Smooth muscle cell (in vitro differentiated cells): ENCODE data around the gene TNNI3. TPM values are rescaled to one million over a fixed set of nuclear protein-coding genes. Genes with fewer than 3 reads are reported as not detected.

ENCODE experiments used
- DNase-seq: peaks from one replicate; lab custom pipeline; 2025; ENCODE audit not compliant: unreplicated experiment; lab: John Stamatoyannopoulos, UW
- H2AFZ ChIP-seq: fragments of 200-600 bp; sonication (generic); 2 replicates; pipeline ENCODE4 v1.6.0; 2016; ENCODE audit warnings: antibody characterized with exemption, low read depth, mild to moderate bottlenecking
- H3F3A ChIP-seq: fragments of 200-600 bp; sonication (generic); 2 replicates; pipeline ENCODE4 v1.6.0; 2017; ENCODE audit warnings: antibody characterized with exemption, low read depth
- H3K27ac ChIP-seq: fragments of 200-600 bp; sonication (generic); 2 replicates; pipeline ENCODE4 v1.5.1; 2016; ENCODE audit warnings: low read depth, mild to moderate bottlenecking
- H3K27me3 ChIP-seq: fragments of 200-600 bp; sonication (generic); 2 replicates; pipeline ENCODE4 v1.6.1; 2016; ENCODE audit warnings: low read depth, mild to moderate bottlenecking
- H3K36me3 ChIP-seq: fragments of 200-600 bp; sonication (generic); 2 replicates; pipeline ENCODE4 v1.5.1; 2016; ENCODE audit warnings: low read depth
- H3K4me1 ChIP-seq: fragments of 200-600 bp; sonication (generic); 2 replicates; pipeline ENCODE4 v1.5.1; 2016; ENCODE audit warnings: low read depth
- H3K4me2 ChIP-seq: fragments of 200-600 bp; sonication (generic); 2 replicates; pipeline ENCODE4 v1.6.0; 2016; ENCODE audit warnings: mild to moderate bottlenecking
- H3K4me3 ChIP-seq: fragments of 200-600 bp; sonication (generic); 2 replicates; pipeline ENCODE4 v1.5.1; 2016; ENCODE audit warnings: mild to moderate bottlenecking
- H3K79me2 ChIP-seq: fragments of 200-600 bp; sonication (generic); 2 replicates; pipeline ENCODE4 v1.6.0; 2016; ENCODE audit warnings: low read depth, mild to moderate bottlenecking
- H3K9ac ChIP-seq: fragments of 200-600 bp; sonication (generic); 2 replicates; pipeline ENCODE4 v1.6.0; 2016; ENCODE audit warnings: low read depth
- H3K9me3 ChIP-seq: fragments of 200-600 bp; sonication (generic); replicated peaks from 2 replicates; pipeline ENCODE4 v1.5.1; 2016; ENCODE audit warnings: low read depth
- H4K20me1 ChIP-seq: fragments of 200-600 bp; sonication (generic); 2 replicates; pipeline ENCODE4 v1.6.0; 2016; ENCODE audit warnings: low read depth
- CTCF ChIP-seq: fragments of 200-600 bp; sonication (generic); IDR thresholded peaks from 2 replicates; pipeline ENCODE4 v1.5.1; 2017; ENCODE audit warnings: borderline replicate concordance, mild to moderate bottlenecking, antibody characterized with exemption; ENCODE audit not compliant: insufficient read depth, poor library complexity, severe bottlenecking
- WGBS: methylation state at CpG from one replicate; pipeline ENCODE4 v1.1.7; 2016; ENCODE audit warnings: low lambda C conversion rate; 5-methylcytosine and 5-hydroxymethylcytosine counted together
- microRNA-seq: library from miRNA; unstranded; fragments of <30 nt; microRNA quantifications from one replicate; pipeline ENCODE4, GENCODE V29; 2016; ENCODE audit warnings: borderline number of aligned reads
- polyA plus RNA-seq: library from polyadenylated mRNA; unstranded; fragments of >200 nt; fragmentation: Nextera tagmentation; extraction: Ambion mirVana; gene quantifications from 2 replicates; pipeline ENCODE4 v1.2.1, GENCODE V29; 2016
- small RNA-seq: library from RNA; depleted of rRNA; stranded (forward); fragments of <200 nt; gene quantifications from one replicate; pipeline ENCODE3, GENCODE V24; 2014
- total RNA-seq: library from RNA; depleted of rRNA; stranded (reverse); fragments of >200 nt; gene quantifications from 2 replicates; pipeline ENCODE4 v1.2.3, GENCODE V29; 2014

The TNNI3 gene
- total and polyA plus RNA-seq, 2 experiments from 2014 or later, result 3.0 TPM; not detected in 1

DNA sequence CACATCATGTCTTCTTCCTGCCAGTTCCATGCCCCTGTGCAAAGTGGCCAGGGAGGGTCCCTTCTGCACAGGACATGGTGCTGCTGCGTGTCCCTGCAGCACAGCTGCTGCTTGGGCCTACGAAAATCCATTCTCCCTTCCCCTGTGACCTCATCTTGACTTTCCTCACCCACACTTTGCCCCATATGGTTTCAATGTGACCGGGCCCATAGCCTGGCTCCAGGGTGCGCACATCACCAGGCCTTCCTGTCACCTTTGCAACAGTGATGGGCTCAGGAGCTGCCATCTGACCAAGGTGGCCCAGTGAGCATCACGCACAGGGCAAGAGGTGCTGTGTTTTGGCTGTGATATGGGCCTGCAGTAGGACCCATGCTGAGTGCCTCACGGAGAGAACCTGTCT lies 50.9 kb downstream of the TNNI3 start:
- DNase-seq, result no peak
- TF ChIP-seq CTCF, result no peak
- no peak overlapping the region for H3K27ac ChIP-seq
- no peak overlapping the region for H3K9ac ChIP-seq
- H3K79me2 ChIP-seq, result peaks cover 8% of the 10 kb centered on the region
- peaks cover 61% of the 10 kb centered on the region for H4K20me1 ChIP-seq
- no peak overlapping the region for H3K4me2 ChIP-seq
- H3K4me3 ChIP-seq, result no peak overlapping the region
- H3K36me3 ChIP-seq, result peaks cover 10% of the 10 kb centered on the region
- WGBS, result 100% methylated on average over 6 of the region's 6 CpGs
- H3K4me1 ChIP-seq, result no peaks in the 10 kb centered on the region
- H2AFZ ChIP-seq, result no peak overlapping the region
- H3K9me3 ChIP-seq, result no peaks in the 10 kb centered on the region
- H3K27me3 ChIP-seq, result no peaks in the 10 kb centered on the region
- H3F3A ChIP-seq, result no peaks in the 10 kb centered on the region

DNA sequence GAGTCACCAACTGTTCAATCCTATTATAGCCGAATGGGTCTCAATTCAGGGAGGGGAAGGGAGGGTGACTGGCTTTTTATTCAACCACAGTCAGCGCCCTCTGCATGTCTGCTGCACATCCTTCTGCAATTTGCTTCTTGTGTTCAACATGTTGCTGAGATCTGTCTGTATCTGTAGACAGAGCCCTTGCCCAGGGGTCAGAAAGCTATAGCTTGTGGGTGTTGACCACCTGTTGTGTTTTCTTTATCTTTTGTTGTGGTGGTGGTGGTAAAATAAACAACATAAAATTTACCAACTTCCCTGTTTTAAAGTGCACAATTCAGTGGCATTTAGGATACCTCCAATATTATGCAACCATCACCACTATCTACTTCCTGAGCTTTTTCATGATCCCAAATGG lies 52.3 kb downstream of the TNNI3 start:
- Histone ChIP-seq H3K4me1 (no peaks in the 10 kb centered on the region), H3K9me3 (no peaks in the 10 kb centered on the region), H3K4me2 (no peak overlapping the region), H2AFZ (no peak overlapping the region), H3F3A (no peaks in the 10 kb centered on the region), H4K20me1 (peaks cover 55% of the 10 kb centered on the region), H3K36me3 (peaks cover 10% of the 10 kb centered on the region), H3K27me3 (no peaks in the 10 kb centered on the region), H3K9ac (no peak overlapping the region), H3K4me3 (no peak overlapping the region), H3K79me2 (peaks cover 8% of the 10 kb centered on the region), H3K27ac (no peak overlapping the region)
- TF ChIP-seq CTCF, result no peak
- no peak for DNase-seq
- WGBS, result 96% methylated on average over 2 of the region's 2 CpGs

DNA sequence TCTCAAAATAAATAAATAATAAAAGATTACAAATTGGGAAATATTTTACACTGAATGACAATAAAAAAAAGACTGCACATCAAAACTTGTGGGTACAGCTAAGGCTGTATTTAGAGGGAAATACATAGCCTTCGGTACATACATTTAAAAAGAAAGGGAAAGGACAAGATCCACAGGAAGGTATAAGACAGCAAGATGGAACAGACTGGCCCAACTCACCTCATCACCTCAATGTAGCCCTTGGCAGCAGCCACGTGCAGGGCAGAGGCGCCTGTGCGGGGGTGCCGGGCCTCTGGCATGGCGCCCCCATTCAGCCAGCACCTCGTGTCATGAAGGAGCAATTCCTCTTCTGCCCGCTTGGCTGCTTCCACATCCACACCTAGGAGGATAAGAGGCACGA lies 54.3 kb downstream of the TNNI3 start:
- Histone ChIP-seq H3K9ac (no peak overlapping the region), H3K4me1 (no peaks in the 10 kb centered on the region), H3K9me3 (no peaks in the 10 kb centered on the region), H2AFZ (no peak overlapping the region), H3F3A (no peaks in the 10 kb centered on the region), H3K27ac (no peak overlapping the region), H3K27me3 (no peaks in the 10 kb centered on the region), H3K36me3 (peaks cover 10% of the 10 kb centered on the region), H3K79me2 (peaks cover 5% of the 10 kb centered on the region), H4K20me1 (peaks cover 53% of the 10 kb centered on the region), H3K4me3 (no peak overlapping the region), H3K4me2 (no peak overlapping the region)
- 97% methylated on average over 9 of the region's 9 CpGs for WGBS
- no peak for DNase-seq
- no peak for TF ChIP-seq CTCF

Small RNAs within 50 kb of the gene (microRNA-seq; reads per million reads assigned to microRNA genes)
- gene MIR7975, result not detected

Small RNAs within 50 kb of the gene (small RNA-seq; reads per million reads assigned to genes)
- not detected for gene MIR7975
- not detected for gene RF01210

Other genes with a start within 250 kb of the TNNI3 start
- 0.18 and 1.3 TPM in 2 replicates for gene NLRP7, start 210.2 kb downstream of the TNNI3 start, total RNA-seq
- gene NLRP7, start 210.2 kb downstream of the TNNI3 start, polyA plus RNA-seq, result 0.29 and 1.7 TPM in 2 replicates
- gene NLRP2, start 191.4 kb downstream of the TNNI3 start, total RNA-seq, result 37.9 and 52.2 TPM in 2 replicates
- gene NLRP2, start 191.4 kb downstream of the TNNI3 start, polyA plus RNA-seq, result 13.7 and 42.5 TPM in 2 replicates
- 0.09 TPM in 1 of 2 replicates, not detected in the other for gene GP6, start 119.5 kb downstream of the TNNI3 start, total RNA-seq
- gene GP6, start 119.5 kb downstream of the TNNI3 start, polyA plus RNA-seq, result 1.8 TPM in 1 of 2 replicates, not detected in the other
- 7.8 and 13.5 TPM in 2 replicates for gene RDH13, start 94.6 kb downstream of the TNNI3 start, total RNA-seq
- gene RDH13, start 94.6 kb downstream of the TNNI3 start, polyA plus RNA-seq, result 9.1 and 21.4 TPM in 2 replicates
- 21.4 and 32.9 TPM in 2 replicates for gene EPS8L1, start 81.9 kb downstream of the TNNI3 start, total RNA-seq
- gene EPS8L1, start 81.9 kb downstream of the TNNI3 start, polyA plus RNA-seq, result 16.8 and 32.6 TPM in 2 replicates
- gene PPP1R12C, start 40.1 kb downstream of the TNNI3 start, total RNA-seq, result 16.8 and 30.5 TPM in 2 replicates
- 26.1 and 32.1 TPM in 2 replicates for gene PPP1R12C, start 40.1 kb downstream of the TNNI3 start, polyA plus RNA-seq
- 24.9 and 27.1 TPM in 2 replicates for gene TNNT1, start 8.5 kb downstream of the TNNI3 start, total RNA-seq
- gene TNNT1, start 8.5 kb downstream of the TNNI3 start, polyA plus RNA-seq, result 24.5 and 54.0 TPM in 2 replicates
- gene DNAAF3, start 8.9 kb upstream of the TNNI3 start, total RNA-seq, result 0.76 and 1.3 TPM in 2 replicates
- gene DNAAF3, start 8.9 kb upstream of the TNNI3 start, polyA plus RNA-seq, result 0.97 and 1.4 TPM in 2 replicates
- not detected in 2 replicates for gene SYT5, start 22.6 kb upstream of the TNNI3 start, total RNA-seq
- gene SYT5, start 22.6 kb upstream of the TNNI3 start, polyA plus RNA-seq, result 0.17 TPM in 1 of 2 replicates, not detected in the other
- gene PTPRH, start 51.8 kb upstream of the TNNI3 start, total RNA-seq, result 0.18 and 0.31 TPM in 2 replicates
- 0.46 TPM in 1 of 2 replicates, not detected in the other for gene PTPRH, start 51.8 kb upstream of the TNNI3 start, polyA plus RNA-seq
- gene TMEM86B, start 71.0 kb upstream of the TNNI3 start, total RNA-seq, result 1.7 and 2.1 TPM in 2 replicates
- 2.6 and 3.3 TPM in 2 replicates for gene TMEM86B, start 71.0 kb upstream of the TNNI3 start, polyA plus RNA-seq
- gene PPP6R1, start 101.3 kb upstream of the TNNI3 start, total RNA-seq, result 26.7 and 31.1 TPM in 2 replicates
- gene PPP6R1, start 101.3 kb upstream of the TNNI3 start, polyA plus RNA-seq, result 58.0 and 59.9 TPM in 2 replicates
- 21.5 and 22.1 TPM in 2 replicates for gene HSPBP1, start 122.4 kb upstream of the TNNI3 start, total RNA-seq
- gene HSPBP1, start 122.4 kb upstream of the TNNI3 start, polyA plus RNA-seq, result 66.5 and 80.0 TPM in 2 replicates
- 5.0 and 10.4 TPM in 2 replicates for gene BRSK1, start 126.3 kb upstream of the TNNI3 start, total RNA-seq
- 3.0 and 3.3 TPM in 2 replicates for gene BRSK1, start 126.3 kb upstream of the TNNI3 start, polyA plus RNA-seq
- gene TMEM150B, start 167.6 kb upstream of the TNNI3 start, total RNA-seq, result not detected in 2 replicates
- 0.22 TPM in 1 of 2 replicates, not detected in the other for gene TMEM150B, start 167.6 kb upstream of the TNNI3 start, polyA plus RNA-seq
- 12.2 and 26.1 TPM in 2 replicates for gene KMT5C, start 182.1 kb upstream of the TNNI3 start, total RNA-seq
- gene KMT5C, start 182.1 kb upstream of the TNNI3 start, polyA plus RNA-seq, result 23.2 and 27.2 TPM in 2 replicates
- 0.18 and 0.31 TPM in 2 replicates for gene COX6B2, start 197.0 kb upstream of the TNNI3 start, total RNA-seq
- gene COX6B2, start 197.0 kb upstream of the TNNI3 start, polyA plus RNA-seq, result 1.7 and 1.9 TPM in 2 replicates
- gene GARIN5B, start 205.5 kb upstream of the TNNI3 start, total RNA-seq, result 0.58 TPM in 1 of 2 replicates, not detected in the other
- 0.07 and 0.35 TPM in 2 replicates for gene GARIN5B, start 205.5 kb upstream of the TNNI3 start, polyA plus RNA-seq
- gene IL11, start 212.7 kb upstream of the TNNI3 start, total RNA-seq, result 36.5 and 40.1 TPM in 2 replicates
- gene IL11, start 212.7 kb upstream of the TNNI3 start, polyA plus RNA-seq, result 66.4 and 68.1 TPM in 2 replicates
- gene TMEM190, start 219.1 kb upstream of the TNNI3 start, total RNA-seq, result not detected in 2 replicates
- gene TMEM190, start 219.1 kb upstream of the TNNI3 start, polyA plus RNA-seq, result 8.2 and 11.1 TPM in 2 replicates
- gene TMEM238, start 226.6 kb upstream of the TNNI3 start, total RNA-seq, result 0.58 and 2.6 TPM in 2 replicates
- 3.3 and 9.3 TPM in 2 replicates for gene TMEM238, start 226.6 kb upstream of the TNNI3 start, polyA plus RNA-seq
- 824 and 1,108 TPM in 2 replicates for gene RPL28, start 228.2 kb upstream of the TNNI3 start, total RNA-seq
- 515 and 595 TPM in 2 replicates for gene RPL28, start 228.2 kb upstream of the TNNI3 start, polyA plus RNA-seq